IMR-90 (cell line): ENCODE measurements around the gene ZDHHC24. TPM values are rescaled to one million over a fixed set of nuclear protein-coding genes. Genes with fewer than 3 reads are reported as not detected.

ENCODE experiments used
- ATAC-seq: fragments of 200-7000 bp; cut with Tn5 transposase; 2 replicates; pipeline ENCODE4 v1.9.1; 2020; ENCODE audit warnings: low read depth, mild to moderate bottlenecking, moderate library complexity
- BruUV-seq: library from RNA; stranded (reverse); fragments of 400-500 nt; replicated peaks from 2 replicates; lab custom pipeline; 2021; lab: Mats Ljungman, UMichigan
- CTCF ChIA-PET: fragments of 300-600 bp; formaldehyde crosslinking; extraction: SDS; loops from one replicate; lab custom pipeline; 2021; ENCODE audit warnings: antibody characterized with exemption; lab: Yijun Ruan, JAX
- POLR2A ChIA-PET: fragments of 300-600 bp; sonication (Branson Sonifier 250); formaldehyde crosslinking; loops from one replicate; lab custom pipeline; 2022; ENCODE audit warnings: antibody characterized with exemption; ENCODE audit not compliant: unreplicated experiment; lab: Charles Lee
- DNase-seq: peaks from one replicate; pipeline ENCODE4 v3.0.0; 2013
- H2AFZ ChIP-seq: replicated peaks from 2 replicates; pipeline ENCODE3; 2013; ENCODE audit warnings: low read length, mild to moderate bottlenecking; ENCODE audit not compliant: poor library complexity
- H2AK5ac ChIP-seq: 2 replicates; pipeline ENCODE4 v1.6.1; 2013; ENCODE audit warnings: low read depth, low read length, inconsistent platforms
- H2AK9ac ChIP-seq: replicated peaks from 2 replicates; pipeline ENCODE3; 2013; ENCODE audit warnings: mild to moderate bottlenecking, low read depth, low read length, moderate library complexity; ENCODE audit not compliant: poor library complexity
- H2BK120ac ChIP-seq: 2 replicates; pipeline ENCODE4 v1.6.1; 2013; ENCODE audit warnings: low read depth, low read length, inconsistent platforms
- H2BK15ac ChIP-seq: 3 replicates; pipeline ENCODE4 v1.6.1; 2013; ENCODE audit warnings: low read depth, low read length, inconsistent platforms
- H2BK20ac ChIP-seq: 2 replicates; pipeline ENCODE4 v1.6.1; 2013; ENCODE audit warnings: low read depth, mild to moderate bottlenecking, inconsistent platforms, low read length, moderate library complexity
- H2BK5ac ChIP-seq: 2 replicates; pipeline ENCODE4 v1.6.1; 2013; ENCODE audit warnings: mild to moderate bottlenecking, low read depth, low read length, inconsistent platforms; ENCODE audit not compliant: poor library complexity, severe bottlenecking
- H3K14ac ChIP-seq: replicated peaks from 2 replicates; pipeline ENCODE4 v1.6.1; 2013; ENCODE audit warnings: low read depth, low read length, inconsistent platforms
- H3K18ac ChIP-seq: 2 replicates; pipeline ENCODE4 v1.6.1; 2013; ENCODE audit warnings: low read depth, low read length, control low read depth
- H3K23ac ChIP-seq: 2 replicates; pipeline ENCODE4 v1.6.1; 2013; ENCODE audit warnings: low read depth, low read length, inconsistent platforms
- H3K27ac ChIP-seq: 2 replicates; pipeline ENCODE4 v1.5.1; 2013; ENCODE audit warnings: mild to moderate bottlenecking, control low read depth, low read length; ENCODE audit not compliant: insufficient read depth
- H3K27me3 ChIP-seq: 2 replicates; pipeline ENCODE4 v1.6.1; 2013; ENCODE audit warnings: low read length; ENCODE audit not compliant: control insufficient read depth, insufficient read depth
- H3K36me3 ChIP-seq: 2 replicates; pipeline ENCODE4 v1.6.1; 2013; ENCODE audit warnings: low read length, mixed read lengths; ENCODE audit not compliant: control insufficient read depth, insufficient read depth
- H3K4ac ChIP-seq: 2 replicates; pipeline ENCODE4 v1.6.1; 2013; ENCODE audit warnings: low read depth, low read length, inconsistent platforms
- H3K4me1 ChIP-seq: 2 replicates; pipeline ENCODE4 v1.6.1; 2013; ENCODE audit warnings: low read length, mixed read lengths; ENCODE audit not compliant: control insufficient read depth, insufficient read depth
- H3K4me2 ChIP-seq: 2 replicates; pipeline ENCODE4 v1.6.1; 2013; ENCODE audit warnings: low read depth, mild to moderate bottlenecking, control low read depth, low read length, moderate library complexity
- H3K4me3 ChIP-seq: 2 replicates; pipeline ENCODE4 v1.5.1; 2013; ENCODE audit warnings: low read depth, mild to moderate bottlenecking, control low read depth, low read length, moderate library complexity; ENCODE audit not compliant: insufficient read depth
- H3K56ac ChIP-seq: 2 replicates; pipeline ENCODE4 v1.6.1; 2013; ENCODE audit warnings: low read length, inconsistent platforms; ENCODE audit not compliant: insufficient read depth; ENCODE audit errors: extremely low read depth
- H3K79me1 ChIP-seq, 2 experiments: 2 replicates each; pipeline ENCODE4 v1.6.1; 2013; ENCODE audit warnings: low read length in 2 of 2, inconsistent platforms in 1 of 2, low read depth in 1 of 2
- H3K9ac ChIP-seq: 2 replicates; pipeline ENCODE4 v1.6.1; 2013; ENCODE audit warnings: low read depth, low read length, control low read depth
- H3K9me1 ChIP-seq: 2 replicates; pipeline ENCODE4 v1.6.1; 2013; ENCODE audit warnings: low read length, inconsistent platforms; ENCODE audit not compliant: insufficient read depth
- H3K9me3 ChIP-seq: 2 replicates; pipeline ENCODE4 v1.6.1; 2013; ENCODE audit warnings: low read length; ENCODE audit not compliant: control insufficient read depth, insufficient read depth
- H4K20me1 ChIP-seq: 2 replicates; pipeline ENCODE4 v1.6.1; 2013; ENCODE audit warnings: low read length, inconsistent platforms; ENCODE audit not compliant: insufficient read depth
- H4K5ac ChIP-seq: 2 replicates; pipeline ENCODE4 v1.6.1; 2013; ENCODE audit warnings: mild to moderate bottlenecking, low read depth, low read length, control low read depth
- H4K8ac ChIP-seq, 2 experiments: 2 replicates each; pipeline ENCODE4 v1.6.1; 2013; ENCODE audit warnings: low read depth in 2 of 2, low read length in 2 of 2, control low read depth in 1 of 2, inconsistent platforms in 1 of 2
- H4K91ac ChIP-seq: 2 replicates; pipeline ENCODE4 v1.6.1; 2013; ENCODE audit warnings: low read depth, low read length, inconsistent platforms; ENCODE audit not compliant: insufficient read depth
- BHLHE40 ChIP-seq: fragments of 150-350 bp; IDR thresholded peaks from 2 replicates; pipeline ENCODE4 v1.6.1; 2016; ENCODE audit warnings: mild to moderate bottlenecking, low read depth, low read length
- CHD1 ChIP-seq: IDR thresholded peaks from 2 replicates; pipeline ENCODE4 v1.6.1; 2012; ENCODE audit warnings: low read depth, low read length, improper control_type of control experiment
- CTCF ChIP-seq: conservative IDR thresholded peaks from 2 replicates; pipeline ENCODE4 v1.5.1; 2012; ENCODE audit warnings: mild to moderate bottlenecking, low read depth, low read length, improper control_type of control experiment
- ELK1 ChIP-seq: fragments of 150-350 bp; IDR thresholded peaks from 2 replicates; pipeline ENCODE4 v1.6.1; 2016; ENCODE audit warnings: low read depth, mild to moderate bottlenecking, low read length, moderate library complexity, borderline replicate concordance
- FOS ChIP-seq: fragments of 150-350 bp; IDR thresholded peaks from 2 replicates; pipeline ENCODE4 v1.6.1; 2016; ENCODE audit warnings: low read depth, low read length
- MAFK ChIP-seq: IDR thresholded peaks from 2 replicates; pipeline ENCODE4 v1.6.1; 2012; ENCODE audit warnings: low read depth, low read length, improper control_type of control experiment
- MAZ ChIP-seq: IDR thresholded peaks from 2 replicates; pipeline ENCODE4 v1.6.1; 2012; ENCODE audit warnings: low read depth, mild to moderate bottlenecking, low read length, improper control_type of control experiment, moderate library complexity, borderline replicate concordance
- NFE2L2 ChIP-seq: fragments of 150-350 bp; IDR thresholded peaks from 2 replicates; pipeline ENCODE4 v1.6.1; 2016; ENCODE audit warnings: low read depth, mild to moderate bottlenecking, low read length
- POLR2A ChIP-seq: IDR thresholded peaks from 2 replicates; pipeline ENCODE4 v1.6.1; 2012; ENCODE audit warnings: mild to moderate bottlenecking, low read depth, low read length
- RAD21 ChIP-seq: IDR thresholded peaks from 2 replicates; pipeline ENCODE4 v1.6.1; 2012; ENCODE audit warnings: low read length, improper control_type of control experiment
- RCOR1 ChIP-seq: IDR thresholded peaks from 2 replicates; pipeline ENCODE4 v1.6.1; 2012; ENCODE audit warnings: mild to moderate bottlenecking, low read length, improper control_type of control experiment; ENCODE audit not compliant: insufficient replicate concordance
- RFX5 ChIP-seq: IDR thresholded peaks from 2 replicates; pipeline ENCODE4 v1.8.0; 2012; ENCODE audit warnings: low read depth, mild to moderate bottlenecking, low read length, moderate library complexity
- SMC3 ChIP-seq: fragments of 150-350 bp; IDR thresholded peaks from 2 replicates; pipeline ENCODE4 v1.6.1; 2016; ENCODE audit warnings: low read depth, mild to moderate bottlenecking, antibody characterized with exemption, low read length, moderate library complexity
- USF2 ChIP-seq: fragments of 150-350 bp; IDR thresholded peaks from 2 replicates; pipeline ENCODE4 v1.6.1; 2017; ENCODE audit warnings: mild to moderate bottlenecking, antibody characterized with exemption, low read length, low read depth
- WGBS, 2 experiments: methylation state at CpG; one replicate each; pipeline versions ENCODE4 v1.1.5 to v1.1.7; 2013; ENCODE audit warnings: missing lambda C conversion rate in 2 of 2; ENCODE audit not compliant: insufficient read length in 1 of 2; ENCODE audit errors: extremely low coverage in 2 of 2; 5-methylcytosine and 5-hydroxymethylcytosine counted together
- dilution Hi-C: fragments of 300-500 bp; cut with HindIII; formaldehyde crosslinking; loops from one replicate; pipeline ENCODE4 v1.14.3; 2018; ENCODE audit warnings: low sequenced_read_pairs; ENCODE audit not compliant: unreplicated experiment
- in situ Hi-C: fragments of 300-500 bp; cut with MboI; formaldehyde crosslinking; loops from 3 replicates; pipeline ENCODE4 v1.14.3; 2019; ENCODE audit warnings: low sequenced_read_pairs, inconsistent platforms, mixed read lengths
- intact Hi-C: fragments of 100-400 bp; cut with micrococcal nuclease; formaldehyde crosslinking; loops from 2 replicates; pipeline ENCODE4 v1.10.0; 2022
- polyA plus RNA-seq, 3 experiments: library from polyadenylated mRNA; depleted of rRNA; stranded (reverse); fragments of >200 nt; gene quantifications; 2 replicates each; pipeline ENCODE4 v1.2.3, GENCODE V29; 2012; ENCODE audit warnings: low replicate concordance in 1 of 3
- total RNA-seq: library from RNA; depleted of rRNA; stranded (reverse); fragments of >200 nt; gene quantifications from 2 replicates; pipeline ENCODE4 v1.2.3, GENCODE V29; 2012

ZDHHC24 gene
- total and polyA plus RNA-seq, 2 of the 4 experiments (the other 2 are of a cell fraction) = 3.2 to 10.9 TPM

- BruUV-seq = no TSS peak
- 81% methylated on average over 3 of the region's 11 CpGs; no CpG with 5 or more reads in 1 of the 2 experiments for WGBS, 2 experiments
- in situ Hi-C loops = no loop called here
- no peak for TF ChIP-seq RAD21
- no peak for TF ChIP-seq FOS
- no peak for TF ChIP-seq MAFK
- no peak for TF ChIP-seq NFE2L2
- TF ChIP-seq RCOR1 = no peak
- no peak for TF ChIP-seq RFX5
- no peak for TF ChIP-seq CTCF
- TF ChIP-seq CHD1 = no peak
- TF ChIP-seq MAZ = no peak
- no peak for TF ChIP-seq ELK1
- TF ChIP-seq USF2 = no peak
- no peak for TF ChIP-seq POLR2A
- TF ChIP-seq SMC3 = no peak
- no peak for TF ChIP-seq BHLHE40
Observed at GRCh38 chr11:66477263-66478201, 68.3 kb downstream of the ZDHHC24 start.

More at GRCh38 chr11:66477263-66478201, 68.3 kb downstream of the ZDHHC24 start:
- H4K20me1 ChIP-seq = peaks cover 11% of the 10 kb centered on the region; the same call in 1 of the 2 replicates
- H3K14ac ChIP-seq = no peak overlapping the region
- H3K4ac ChIP-seq = no peak overlapping the region
- no peak overlapping the region for H2AK5ac ChIP-seq
- no peak overlapping the region for H2AFZ ChIP-seq
- peaks cover 8% of the 10 kb centered on the region for H3K4me1 ChIP-seq
- no peak overlapping the region for H3K18ac ChIP-seq
- H3K79me1 ChIP-seq = peaks cover 19 to 56% of the 10 kb centered on the region in 2 experiments
- POLR2A ChIA-PET = no interaction called here
- ATAC-seq = no peak
- H3K9me3 ChIP-seq = no peaks in the 10 kb centered on the region
- H3K4me3 ChIP-seq = no peak overlapping the region
- H3K9ac ChIP-seq = no peak overlapping the region
- H3K23ac ChIP-seq = no peak overlapping the region; the same call in 1 of the 2 replicates
- no peak overlapping the region for H4K5ac ChIP-seq
- H3K36me3 ChIP-seq = peaks cover 22% of the 10 kb centered on the region
- no peak overlapping the region for H4K8ac ChIP-seq
- no peak overlapping the region for H3K27ac ChIP-seq
- intact Hi-C loops = loop anchor here (2.0 kb wide), 1 partner anchor 141 kb away; no protein-coding TSS in a partner anchor
- no peak overlapping the region for H2BK120ac ChIP-seq
- H4K91ac ChIP-seq = no peak overlapping the region
- no peak overlapping the region for H3K4me2 ChIP-seq
- H2BK20ac ChIP-seq = no peak overlapping the region
- H2BK15ac ChIP-seq = no peak overlapping the region
- no peak overlapping the region for H2BK5ac ChIP-seq
- CTCF ChIA-PET = interaction anchor here (0.5 kb wide), 1 partner anchor 9 kb away, joined by 4 read pairs; no protein-coding TSS in a partner anchor
- H3K9me1 ChIP-seq = peaks cover 7% of the 10 kb centered on the region; the same call in 1 of the 2 replicates
- dilution Hi-C loops = no loop called here
- H3K27me3 ChIP-seq = no peaks in the 10 kb centered on the region
- H2AK9ac ChIP-seq = no peak overlapping the region
- H3K56ac ChIP-seq = no peak overlapping the region
- DNase-seq = no peak
